HG02623 (cell line): ENCODE measurements around the gene RNF224.

ENCODE experiments used
- ATAC-seq: cut with Tn5 transposase; IDR thresholded peaks from one replicate; pipeline ENCODE4 v1.9.1; 2021; ENCODE audit warnings: moderate library complexity; ENCODE audit not compliant: unreplicated experiment

Gene RNF224

GRCh38 chr9:137227054-137227852, at the start of gene RNF224:
TSS of gene RNF224 (plus strand) at chr9:137227502. CDS start at chr9:137228336, 834 bp downstream.
- no peak for ATAC-seq

GRCh38 chr9:137178201-137178938, 48.9 kb upstream of the RNF224 start:
- no peak for ATAC-seq

GRCh38 chr9:137178939-137179630, 48.2 kb upstream of the RNF224 start:
- no peak for ATAC-seq

- ATAC-seq, result no peak
These were observed 47.5 kb upstream of the RNF224 start for GRCh38 chr9:137179761-137180160.

- ATAC-seq, result no peak
These were observed 46.8 kb upstream of the RNF224 start for GRCh38 chr9:137180491-137180890.

GRCh38 chr9:137181680-137182079, 45.6 kb upstream of the RNF224 start:
- ATAC-seq, result no peak

GRCh38 chr9:137182836-137183235, 44.5 kb upstream of the RNF224 start:
- ATAC-seq, result no peak

GRCh38 chr9:137183980-137184595, 43.2 kb upstream of the RNF224 start:
- no peak for ATAC-seq

GRCh38 chr9:137184881-137185660, 42.2 kb upstream of the RNF224 start:
- ATAC-seq, result no peak

- ATAC-seq, result no peak
These were observed 41.4 kb upstream of the RNF224 start for GRCh38 chr9:137185921-137186320.

GRCh38 chr9:137186385-137186784, 40.9 kb upstream of the RNF224 start:
- no peak for ATAC-seq

GRCh38 chr9:137187386-137187785, 39.9 kb upstream of the RNF224 start:
- no peak for ATAC-seq

- no peak for ATAC-seq
These were observed 39.2 kb upstream of the RNF224 start for GRCh38 chr9:137188086-137188489.

- peak; percentile 75 for ATAC-seq
These were observed 38.6 kb upstream of the RNF224 start, which contains the start of the genes ANAPC2 and SSNA1 for GRCh38 chr9:137188490-137189296. TSS of gene ANAPC2 (minus strand) at chr9:137188560. CDS start at chr9:137188532, 28 bp downstream. TSS of gene SSNA1 (plus strand) at chr9:137188676. CDS start at chr9:137188727, 51 bp downstream.

GRCh38 chr9:137189297-137190295, 37.7 kb upstream of the RNF224 start:
- no peak for ATAC-seq

- ATAC-seq, result no peak
These were observed 36.9 kb upstream of the RNF224 start for GRCh38 chr9:137190315-137190856.

GRCh38 chr9:137191245-137191644, 36.1 kb upstream of the RNF224 start:
- ATAC-seq, result no peak
